Upper lobe of left lung (tissue), 6 donors: ENCODE results near the gene ZNF710. TPM values are rescaled to one million over a fixed set of nuclear protein-coding genes. Genes with fewer than 3 reads are reported as not detected.
A peak's percentile ranks its signal among the peaks of the same experiment; 100 is the strongest.

Experiments
- ATAC-seq, 2 donors: fragments of 200-7000 bp; cut with Tn5 transposase; one replicate each; pipeline ENCODE4 v1.9.1; 2022; ENCODE audit warnings: mild to moderate bottlenecking in 2 of 2, moderate library complexity in 2 of 2; ENCODE audit not compliant: low FRiP score in 2 of 2
- DNase-seq, 2 donors: peaks; one replicate each; pipeline ENCODE4 v3.0.0-alpha.2; 2019 to 2020
- H3K27ac ChIP-seq, 4 donors: fragments of 200-600 bp; sonication (generic); one replicate each; pipeline ENCODE4 v1.5.1; 2016 to 2019
- H3K27me3 ChIP-seq, 4 donors: fragments of 200-600 bp; sonication (generic); one replicate each; pipeline ENCODE4 v1.5.1; 2017 to 2019
- H3K36me3 ChIP-seq, 4 donors: fragments of 200-600 bp; sonication (generic); one replicate each; pipeline ENCODE4 v1.5.1; 2016 to 2019
- H3K4me1 ChIP-seq, 4 donors: fragments of 200-600 bp; sonication (generic); one replicate each; pipeline ENCODE4 v1.5.1; 2018 to 2019
- H3K4me3 ChIP-seq, 4 donors: fragments of 200-600 bp; sonication (generic); one replicate each; pipeline ENCODE4 v1.5.1; 2017 to 2019; ENCODE audit warnings: mild to moderate bottlenecking in 2 of 4, moderate library complexity in 1 of 4
- H3K9me3 ChIP-seq, 4 donors: fragments of 200-600 bp; sonication (generic); one replicate each; pipeline ENCODE4 v1.5.1; 2018 to 2019
- EP300 ChIP-seq, 4 donors: sonication (generic); formaldehyde crosslinking; IDR thresholded peaks; one replicate each; pipeline ENCODE4 v1.5.1; 2017; ENCODE audit warnings: antibody characterized with exemption in 4 of 4, control low read depth in 2 of 4
- POLR2A ChIP-seq, 4 donors: fragments of 450-650 bp; IDR thresholded peaks; one replicate each; pipeline ENCODE4 v1.5.1; 2016 to 2017; ENCODE audit warnings: antibody characterized with exemption in 4 of 4, mild to moderate bottlenecking in 2 of 4
- POLR2AphosphoS5 ChIP-seq, 2 donors: sonication (generic); formaldehyde crosslinking; IDR thresholded peaks; one replicate each; pipeline ENCODE4 v1.5.1; 2017; ENCODE audit warnings: antibody characterized with exemption in 2 of 2
- WGBS, 2 donors: methylation state at CpG; one replicate each; pipeline ENCODE4 v1.1.5; 2017 to 2018; 5-methylcytosine and 5-hydroxymethylcytosine counted together
- total RNA-seq, 6 donors: library from RNA; depleted of rRNA in 4 of 6; stranded (reverse); fragments of >200 nt in 4 of 6; gene quantifications; one replicate each; pipeline versions ENCODE4 v1.1.0 to v1.2.1, GENCODE V29; 2016 to 2021
- TF ChIP-seq, protein P1 (sequence below), 6 experiments: fragments of 450-650 bp in 4 of 6; fragments of 200-600 bp in 2 of 6; sonication (generic) in 2 of 6; IDR thresholded peaks; one replicate each; pipeline ENCODE4 v1.5.1; 2016 to 2019; ENCODE audit warnings: antibody characterized with exemption in 6 of 6
- donor health status: DM: no; HTN: no; CAD: no; lungs with moderate emphysema.
- donor health status: DM: no; HTN: yes; CAD: no; lungs with severe emphysema.

Gene ZNF710
- total RNA-seq, 6 donors from 2014 or later, result 26.0 to 51.3 (median 44.5) TPM

- H3K4me1 ChIP-seq, result peaks cover 70 to 80% (median 75%) of the 10 kb centered on the region in 4 donors
- 68 to 87% methylated on average over 3 of the region's 3 CpGs for WGBS, 2 donors
Observed at GRCh38 chr15:90060797-90061196, 59.7 kb downstream of the ZNF710 start.

DNA sequence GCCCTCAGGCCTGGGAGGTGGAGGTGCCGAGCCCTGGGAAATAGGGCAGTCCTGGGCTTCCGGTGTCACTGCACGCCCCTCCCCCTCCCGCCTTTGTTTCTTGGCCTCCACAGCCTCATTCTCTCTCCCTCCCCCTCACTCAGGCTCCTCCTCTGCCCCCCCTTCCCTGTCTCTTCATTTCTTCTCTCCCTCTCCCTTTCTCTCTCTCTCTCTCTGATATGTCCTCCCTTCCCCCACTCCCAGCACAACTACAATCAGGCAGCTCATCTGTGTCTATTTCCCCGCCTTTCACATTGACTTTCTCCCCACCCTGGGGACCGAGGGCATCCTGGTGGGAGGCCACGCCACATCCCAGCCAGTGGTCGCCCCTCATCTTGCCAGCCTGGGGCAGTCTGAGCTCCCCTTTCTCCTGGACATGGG lies 60.9 kb downstream of the ZNF710 start:
- DNase-seq (peak; percentile 42 to 45), ATAC-seq (no peak)
- Histone ChIP-seq H3K27ac (peak overlapping the region; percentile 87 to 95 (median 90)), H3K36me3 (peaks cover 0 to 1% (median 0%) of the 10 kb centered on the region in 4 donors), H3K4me1 (peaks cover 76 to 85% (median 78%) of the 10 kb centered on the region in 4 donors), H3K27me3 (no peaks in the 10 kb centered on the region), H3K4me3 (no peak overlapping the region), H3K9me3 (no peaks in the 10 kb centered on the region)
- WGBS, 2 donors, result 34 to 47% methylated on average over 8 of the region's 8 CpGs
- TF ChIP-seq POLR2AphosphoS5 (IDR thresholded peaks at IDR 0.05), result no peak
- TF ChIP-seq EP300 (IDR thresholded peaks at IDR 0.05), result no peak
- TF ChIP-seq POLR2A (IDR thresholded peaks at IDR 0.05), result no peak
- TF ChIP-seq, protein P1, sequence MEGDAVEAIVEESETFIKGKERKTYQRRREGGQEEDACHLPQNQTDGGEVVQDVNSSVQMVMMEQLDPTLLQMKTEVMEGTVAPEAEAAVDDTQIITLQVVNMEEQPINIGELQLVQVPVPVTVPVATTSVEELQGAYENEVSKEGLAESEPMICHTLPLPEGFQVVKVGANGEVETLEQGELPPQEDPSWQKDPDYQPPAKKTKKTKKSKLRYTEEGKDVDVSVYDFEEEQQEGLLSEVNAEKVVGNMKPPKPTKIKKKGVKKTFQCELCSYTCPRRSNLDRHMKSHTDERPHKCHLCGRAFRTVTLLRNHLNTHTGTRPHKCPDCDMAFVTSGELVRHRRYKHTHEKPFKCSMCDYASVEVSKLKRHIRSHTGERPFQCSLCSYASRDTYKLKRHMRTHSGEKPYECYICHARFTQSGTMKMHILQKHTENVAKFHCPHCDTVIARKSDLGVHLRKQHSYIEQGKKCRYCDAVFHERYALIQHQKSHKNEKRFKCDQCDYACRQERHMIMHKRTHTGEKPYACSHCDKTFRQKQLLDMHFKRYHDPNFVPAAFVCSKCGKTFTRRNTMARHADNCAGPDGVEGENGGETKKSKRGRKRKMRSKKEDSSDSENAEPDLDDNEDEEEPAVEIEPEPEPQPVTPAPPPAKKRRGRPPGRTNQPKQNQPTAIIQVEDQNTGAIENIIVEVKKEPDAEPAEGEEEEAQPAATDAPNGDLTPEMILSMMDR (IDR thresholded peaks at IDR 0.05), result no peak

More at GRCh38 chr15:90060797-90061196, 59.7 kb downstream of the ZNF710 start:
- Histone ChIP-seq H3K27me3 (no peaks in the 10 kb centered on the region), H3K36me3 (no peaks in the 10 kb centered on the region), H3K9me3 (no peaks in the 10 kb centered on the region), H3K27ac (peak overlapping the region in 3 of 4 donors; percentile 85 to 89 (median 88)), H3K4me3 (no peak overlapping the region)
- ATAC-seq (no peak), DNase-seq (no peak)
- TF ChIP-seq POLR2A (IDR thresholded peaks at IDR 0.05), result no peak
- TF ChIP-seq EP300 (IDR thresholded peaks at IDR 0.05), result no peak
- no peak for TF ChIP-seq POLR2AphosphoS5 (IDR thresholded peaks at IDR 0.05)
- TF ChIP-seq, protein P1 (IDR thresholded peaks at IDR 0.05), result no peak

GRCh38 chr15:90062462-90062932 lies 61.4 kb downstream of the ZNF710 start:
- peaks cover 76 to 85% (median 78%) of the 10 kb centered on the region in 4 donors for H3K4me1 ChIP-seq
- ATAC-seq (peak; percentile 3 to 43), DNase-seq (peak; percentile 74 to 79)
- no peaks in the 10 kb centered on the region for H3K9me3 ChIP-seq
- no peak overlapping the region for H3K4me3 ChIP-seq
- 54 to 61% methylated on average over 16 of the region's 16 CpGs for WGBS, 2 donors
- H3K36me3 ChIP-seq, result peaks cover under 1 to 6% (median 3%) of the 10 kb centered on the region in 4 donors
- peak overlapping the region; percentile 87 to 95 (median 90) for H3K27ac ChIP-seq
- peak in 1 of 4 donors; percentile 20 for TF ChIP-seq EP300 (IDR thresholded peaks at IDR 0.05)
- TF ChIP-seq POLR2AphosphoS5 (IDR thresholded peaks at IDR 0.05), result no peak
- no peaks in the 10 kb centered on the region for H3K27me3 ChIP-seq

DNA sequence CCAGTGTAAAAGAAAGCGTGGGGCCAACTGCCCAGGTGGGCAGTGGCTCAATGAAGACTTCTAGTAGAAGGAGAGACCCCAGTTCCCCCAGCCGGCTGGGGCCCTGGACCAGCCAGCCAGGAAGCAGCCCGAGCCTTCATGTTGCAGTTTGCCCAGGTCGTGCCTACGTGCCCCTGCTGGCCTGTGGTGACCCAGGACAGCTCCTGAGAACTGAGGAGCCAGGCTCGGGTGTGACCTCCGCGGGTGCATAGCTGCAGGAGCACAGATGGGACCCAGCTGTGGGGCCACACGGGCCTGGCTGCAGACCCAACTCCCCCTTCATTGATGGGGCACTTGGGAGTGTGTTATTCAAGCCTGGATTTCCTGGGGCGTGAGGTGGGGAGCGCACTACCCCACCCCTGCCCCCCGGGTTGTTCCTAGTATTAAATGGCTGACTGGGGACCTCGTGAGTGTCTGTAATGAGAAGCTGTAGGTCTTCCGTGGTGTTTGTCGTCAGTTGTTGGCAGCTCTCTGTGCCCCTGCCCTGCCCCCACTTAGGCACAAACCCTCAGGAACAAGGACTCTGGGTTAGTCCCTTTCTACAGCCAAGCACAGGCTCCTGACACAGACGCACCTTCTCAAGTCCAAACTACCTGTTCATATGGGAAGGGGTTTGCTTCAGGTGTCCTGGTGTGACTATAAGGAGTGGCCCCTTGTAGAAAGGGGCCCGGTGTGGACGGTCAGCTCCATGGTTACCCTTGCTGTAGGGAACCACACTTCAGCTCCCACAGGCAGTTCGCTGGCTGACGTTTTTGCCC lies 62.0 kb downstream of the ZNF710 start:
- no peak overlapping the region for H3K4me3 ChIP-seq
- H3K27me3 ChIP-seq, result no peaks in the 10 kb centered on the region
- WGBS, 2 donors, result 43 to 48% methylated on average over 12 to 17 of the region's 20 CpGs
- peak overlapping the region; percentile 87 to 95 (median 90) for H3K27ac ChIP-seq
- peaks cover 75 to 80% (median 77%) of the 10 kb centered on the region in 4 donors for H3K4me1 ChIP-seq
- ATAC-seq (peak in 1 of 2 donors; percentile 58), DNase-seq (peak; percentile 59 to 84)
- TF ChIP-seq EP300 (IDR thresholded peaks at IDR 0.05), result peak in 1 of 4 donors; percentile 38
- TF ChIP-seq, protein P1 (IDR thresholded peaks at IDR 0.05), result no peak
- no peaks in the 10 kb centered on the region for H3K9me3 ChIP-seq
- H3K36me3 ChIP-seq, result peaks cover 5 to 13% (median 10%) of the 10 kb centered on the region in 4 donors

DNA sequence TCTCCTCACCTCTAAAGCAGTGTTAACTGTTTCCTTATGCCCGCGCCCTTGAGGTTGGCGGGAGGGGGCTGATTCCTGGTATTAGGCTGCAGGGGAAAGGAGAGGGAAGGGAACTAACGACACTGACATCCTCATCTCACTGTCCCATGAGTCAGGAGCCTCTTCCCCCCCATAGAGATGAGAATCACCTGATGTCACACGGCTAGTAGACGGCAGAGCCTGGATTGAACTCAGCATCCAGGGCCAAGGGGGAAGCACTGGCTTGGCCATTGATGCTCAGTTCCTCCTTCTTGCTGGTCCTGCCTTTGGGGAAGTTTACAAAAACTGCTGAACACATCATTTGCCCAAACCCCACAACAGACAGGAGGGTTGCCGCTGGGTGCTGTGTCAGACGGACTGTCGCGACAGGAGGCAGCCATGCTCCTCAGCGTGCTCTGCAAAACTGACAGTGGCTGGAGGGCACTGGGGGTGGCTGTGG lies 62.7 kb downstream of the ZNF710 start:
- TF ChIP-seq, protein P1 (IDR thresholded peaks at IDR 0.05), result no peak
- peak in 1 of 4 donors; percentile 59 for TF ChIP-seq POLR2A (IDR thresholded peaks at IDR 0.05)
- TF ChIP-seq EP300 (IDR thresholded peaks at IDR 0.05), result no peak
- peak; percentile 31 to 44 for TF ChIP-seq POLR2AphosphoS5 (IDR thresholded peaks at IDR 0.05)
- WGBS, 2 donors, result 53 to 59% methylated on average over 8 to 11 of the region's 11 CpGs
- Histone ChIP-seq H3K4me3 (no peak overlapping the region), H3K4me1 (peaks cover 70 to 76% (median 75%) of the 10 kb centered on the region in 4 donors), H3K27ac (peak overlapping the region; percentile 87 to 95 (median 90)), H3K36me3 (peaks cover 5 to 19% (median 15%) of the 10 kb centered on the region in 4 donors), H3K27me3 (no peaks in the 10 kb centered on the region), H3K9me3 (no peaks in the 10 kb centered on the region)
- DNase-seq (peak; percentile 60 to 80), ATAC-seq (peak; percentile 7 to 49)
